ENCODE data around the gene NUTM1.

DNA sequence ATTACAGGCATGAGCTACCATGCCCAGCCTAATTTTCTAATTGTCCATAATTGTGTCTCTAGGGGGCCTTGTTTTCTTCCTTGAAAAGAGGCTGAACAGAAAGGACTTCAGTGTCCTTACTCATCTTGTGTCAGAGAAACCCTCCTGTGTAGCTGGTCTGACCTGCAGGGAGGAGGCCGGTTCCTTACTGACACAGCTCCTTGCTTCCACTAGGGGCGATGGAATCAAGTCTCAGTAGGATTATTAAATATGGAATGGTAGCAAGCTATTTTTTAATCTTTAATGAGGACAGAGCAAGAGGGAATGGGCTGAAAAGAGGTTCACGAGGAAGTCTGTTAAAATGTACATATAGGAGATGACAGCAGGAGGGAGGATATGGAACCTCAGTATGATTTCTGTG lies 15.3 kb downstream of the NUTM1 start:
- TF ChIP-seq, protein P1, sequence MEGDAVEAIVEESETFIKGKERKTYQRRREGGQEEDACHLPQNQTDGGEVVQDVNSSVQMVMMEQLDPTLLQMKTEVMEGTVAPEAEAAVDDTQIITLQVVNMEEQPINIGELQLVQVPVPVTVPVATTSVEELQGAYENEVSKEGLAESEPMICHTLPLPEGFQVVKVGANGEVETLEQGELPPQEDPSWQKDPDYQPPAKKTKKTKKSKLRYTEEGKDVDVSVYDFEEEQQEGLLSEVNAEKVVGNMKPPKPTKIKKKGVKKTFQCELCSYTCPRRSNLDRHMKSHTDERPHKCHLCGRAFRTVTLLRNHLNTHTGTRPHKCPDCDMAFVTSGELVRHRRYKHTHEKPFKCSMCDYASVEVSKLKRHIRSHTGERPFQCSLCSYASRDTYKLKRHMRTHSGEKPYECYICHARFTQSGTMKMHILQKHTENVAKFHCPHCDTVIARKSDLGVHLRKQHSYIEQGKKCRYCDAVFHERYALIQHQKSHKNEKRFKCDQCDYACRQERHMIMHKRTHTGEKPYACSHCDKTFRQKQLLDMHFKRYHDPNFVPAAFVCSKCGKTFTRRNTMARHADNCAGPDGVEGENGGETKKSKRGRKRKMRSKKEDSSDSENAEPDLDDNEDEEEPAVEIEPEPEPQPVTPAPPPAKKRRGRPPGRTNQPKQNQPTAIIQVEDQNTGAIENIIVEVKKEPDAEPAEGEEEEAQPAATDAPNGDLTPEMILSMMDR (IDR thresholded peaks at IDR 0.05) = peak in 2 of 6 experiments; percentile 22 to 30
- TF ChIP-seq POLR2A (IDR thresholded peaks at IDR 0.05) = no peak
